ENCODE data around the gene NTHL1.

DNA sequence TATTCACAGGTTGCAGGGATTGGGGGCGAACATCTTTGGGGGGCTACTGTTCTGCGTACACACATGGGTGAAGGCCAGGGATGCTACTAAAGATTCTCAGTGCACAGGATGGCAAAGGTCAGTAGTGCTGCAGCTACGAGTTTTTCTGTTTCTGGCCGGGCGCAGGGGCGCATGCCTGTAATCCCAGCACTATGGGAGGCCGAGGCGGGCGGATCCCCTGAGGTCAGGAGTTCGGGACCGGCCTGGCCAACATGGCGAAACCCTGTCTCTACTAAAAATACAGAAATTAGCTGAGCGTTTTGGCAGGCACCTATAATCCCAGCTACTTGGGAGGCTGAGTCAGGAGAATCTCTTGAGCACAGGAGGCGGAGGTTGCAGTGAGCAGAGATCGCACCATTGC is 34.1 kb downstream of the NTHL1 start:
- TF ChIP-seq POLR2AphosphoS5 (IDR thresholded peaks at IDR 0.05; ENCODE audit: borderline replicate concordance, low read depth, low read length) (no peak), EZH2 (IDR thresholded peaks at IDR 0.05) (no peak), FOXP2 (optimal IDR thresholded peaks at IDR 0.05; ENCODE audit: control extremely low read depth, extremely low read length, insufficient read depth) (no peak)

All from SK-N-MC (cell line).